COLO668 (cell line): ENCODE measurements around the gene BCL2L2.

ENCODE experiments used
- DNase-seq: peaks from one replicate; lab custom pipeline; 2025; ENCODE audit not compliant: unreplicated experiment; lab: John Stamatoyannopoulos, UW

The BCL2L2 gene

GRCh38 chr14:23352506-23353432 is 46.1 kb downstream of the BCL2L2 start, which contains the start of gene SLC22A17:
Gene SLC22A17 (minus strand): TSS chr14:23352887.
- DNase-seq = peak; percentile 20

- no peak for DNase-seq
Measured at GRCh38 chr14:23353433-23353780, 46.8 kb downstream of the BCL2L2 start.

- no peak for DNase-seq
Measured at GRCh38 chr14:23354990-23355389, 48.4 kb downstream of the BCL2L2 start.

- DNase-seq = no peak
Measured at GRCh38 chr14:23355871-23356435, 49.3 kb downstream of the BCL2L2 start.

GRCh38 chr14:23356662-23357061 is 50.0 kb downstream of the BCL2L2 start:
- DNase-seq = no peak

- no peak for DNase-seq
Measured at GRCh38 chr14:23357261-23357660, 50.6 kb downstream of the BCL2L2 start.

GRCh38 chr14:23358042-23358441 is 51.4 kb downstream of the BCL2L2 start:
- no peak for DNase-seq

- DNase-seq = no peak
Measured at GRCh38 chr14:23358553-23359166, 52.0 kb downstream of the BCL2L2 start.

GRCh38 chr14:23359167-23359626 is 52.6 kb downstream of the BCL2L2 start:
- DNase-seq = no peak

GRCh38 chr14:23359722-23360447 is 53.3 kb downstream of the BCL2L2 start:
- DNase-seq = no peak

- DNase-seq = peak; percentile 10
Measured at GRCh38 chr14:23360496-23360895, 53.9 kb downstream of the BCL2L2 start.

- DNase-seq = no peak
Measured at GRCh38 chr14:23361320-23361719, 54.7 kb downstream of the BCL2L2 start.
